Adrenal gland (tissue), 12 donors: ENCODE results near the gene OCEL1. TPM values are rescaled to one million over a fixed set of nuclear protein-coding genes. Genes with fewer than 3 reads are reported as not detected.

ENCODE experiments used
- DNase-seq, 7 donors: peaks; one replicate each; pipeline ENCODE4 v3.0.0-alpha.2; 2019 to 2020
- H3K27ac ChIP-seq, 5 donors: fragments of 200-600 bp; sonication (generic) in 4 of 5; 1 replicate in 3 of 5; 2 replicates in 2 of 5; pipeline versions ENCODE4 v1.5.1 to v1.8.0; 2016 to 2020; ENCODE audit warnings: mild to moderate bottlenecking in 1 of 5
- H3K27me3 ChIP-seq: fragments of 200-600 bp; 2 replicates; pipeline ENCODE4 v1.8.0; 2021
- H3K36me3 ChIP-seq, 2 donors: fragments of 200-600 bp; replicated peaks in 1 of 2; 1 replicate in 1 of 2; 2 replicates in 1 of 2; pipeline versions ENCODE4 v1.5.1 to v1.8.0; 2018 to 2022
- H3K4me1 ChIP-seq, 2 donors: fragments of 200-600 bp; replicated peaks in 1 of 2; 1 replicate in 1 of 2; 2 replicates in 1 of 2; pipeline versions ENCODE4 v1.5.1 to v1.8.0; 2018 to 2021
- H3K4me3 ChIP-seq, 4 donors: fragments of 200-600 bp; sonication (generic) in 3 of 4; one replicate each; pipeline ENCODE4 v1.5.1; 2016 to 2018
- H3K9me3 ChIP-seq, 3 donors: fragments of 200-600 bp; sonication (generic) in 1 of 3; replicated peaks in 1 of 3; 1 replicate in 2 of 3; 2 replicates in 1 of 3; pipeline versions ENCODE4 v1.5.1 to v1.8.0; 2016 to 2021
- CTCF ChIP-seq, 6 experiments: fragments of 450-650 bp in 4 of 6; fragments of 200-600 bp in 2 of 6; sonication (generic) in 1 of 6; IDR thresholded peaks; 1 replicate in 5 of 6; 2 replicates in 1 of 6; pipeline versions ENCODE4 v1.5.1 to v1.8.0; 2016 to 2021; ENCODE audit warnings: antibody characterized with exemption in 6 of 6, mild to moderate bottlenecking in 2 of 6, moderate library complexity in 1 of 6
- POLR2A ChIP-seq, 2 donors: fragments of 450-650 bp; IDR thresholded peaks; one replicate each; pipeline ENCODE4 v1.6.1; 2017; ENCODE audit warnings: antibody characterized with exemption in 2 of 2, mild to moderate bottlenecking in 2 of 2, moderate library complexity in 1 of 2
- WGBS, 4 donors: extraction: QIAGEN DNeasy Blood & Tissue Kit in 2 of 4; methylation state at CpG; one replicate each; pipeline versions ENCODE4 v1.1.5 to v1.1.7; 2013 to 2017; 5-methylcytosine and 5-hydroxymethylcytosine counted together
- intact Hi-C, 2 donors: fragments of 100-400 bp; cut with DNase I; formaldehyde crosslinking; loops; one replicate each; pipeline versions ENCODE4 v1.14.1 to v1.15.0; 2022 to 2023
- polyA plus RNA-seq, 3 donors: library from polyadenylated mRNA; stranded (reverse); fragments of 200-250 nt in 2 of 3; fragments of 350-450 nt in 1 of 3; fragmentation: Illumina TruSeq in 1 of 3; extraction: RNeasy Lipid Tissue Mini Kit (QIAGEN cat#74804) in 1 of 3; gene quantifications; one replicate each; pipeline ENCODE4 v1.2.3, GENCODE V29; 2013 to 2014
- total RNA-seq, 9 donors: library from RNA; depleted of rRNA in 4 of 9; stranded (reverse); fragments of >200 nt in 4 of 9; fragments of 120-200 nt in 1 of 9; fragmentation: NEBNext Ultra II Directional in 1 of 9; extraction: Animal tissue kit (Norgen Biotek cat#: 25700) in 1 of 9; gene quantifications; one replicate each; pipeline versions ENCODE4 v1.1.0 to v1.2.4, GENCODE V29; 2013 to 2023
- donor health status: healthy with polysubstance abuse.
- donor health status: Bipolar disorder and iron deficiency.
- donor health status: DM: yes; HTN: yes; CAD: no.
- donor health status: DM: no; HTN: no; CAD: no.
- donor health status: DM: no; HTN: no; CAD: no.
- donor health status: DM: yes; HTN: yes; CAD: no.

Gene OCEL1
- total and polyA plus RNA-seq, 12 donors = 6.1 to 49.1 (median 30.3) TPM

- peak in 4 of 7 donors; percentile 32 to 58 (median 45) for DNase-seq
- H3K4me1 ChIP-seq = peaks cover 0 to 22% of the 10 kb centered on the region in 2 donors
- intact Hi-C loops = no loop called here
- 14 to 33% (median 25%) methylated on average over 16 to 21 of the region's 21 CpGs for WGBS, 4 donors
- no peaks in the 10 kb centered on the region for H3K27me3 ChIP-seq
- H3K27ac ChIP-seq = peak overlapping the region in 4 of 5 donors; percentile 49 to 86 (median 64)
- H3K9me3 ChIP-seq = no peaks in the 10 kb centered on the region
- no peak for TF ChIP-seq POLR2A (IDR thresholded peaks at IDR 0.05)
- no peak for TF ChIP-seq CTCF (IDR thresholded peaks at IDR 0.05)
- H3K4me3 ChIP-seq = peak overlapping the region in 2 of 4 donors; percentile 19 to 99
- H3K36me3 ChIP-seq = no peaks in the 10 kb centered on the region
These were observed 20.8 kb downstream of the OCEL1 start for GRCh38 chr19:17246681-17247425.

- Histone ChIP-seq H3K27me3 (no peaks in the 10 kb centered on the region), H3K4me1 (peaks cover 0 to 14% of the 10 kb centered on the region in 2 donors), H3K9me3 (no peaks in the 10 kb centered on the region), H3K27ac (peak overlapping the region in 1 of 5 donors; percentile 5), H3K4me3 (no peak overlapping the region), H3K36me3 (no peaks in the 10 kb centered on the region)
- TF ChIP-seq CTCF (IDR thresholded peaks at IDR 0.05) (no peak), POLR2A (IDR thresholded peaks at IDR 0.05) (no peak)
- WGBS, 4 donors = 48 to 77% (median 65%) methylated on average over 6 to 21 of the region's 21 CpGs
- no peak for DNase-seq
- intact Hi-C loops = no loop called here
These were observed 22.2 kb downstream of the OCEL1 start for GRCh38 chr19:17248011-17248776.

GRCh38 chr19:17249887-17250548 lies 24.0 kb downstream of the OCEL1 start:
- intact Hi-C loops = no loop called here
- Histone ChIP-seq H3K27me3 (no peaks in the 10 kb centered on the region), H3K4me1 (peaks cover 0 to 10% of the 10 kb centered on the region in 2 donors), H3K9me3 (no peaks in the 10 kb centered on the region), H3K27ac (peak overlapping the region in 1 of 5 donors; percentile 7), H3K4me3 (no peak overlapping the region), H3K36me3 (no peaks in the 10 kb centered on the region)
- no peak for DNase-seq
- WGBS, 4 donors = 79 to 92% (median 89%) methylated on average over 4 to 15 of the region's 15 CpGs
- TF ChIP-seq POLR2A (IDR thresholded peaks at IDR 0.05) = no peak
- TF ChIP-seq CTCF (IDR thresholded peaks at IDR 0.05) = no peak

GRCh38 chr19:17254636-17255035 lies 28.6 kb downstream of the OCEL1 start:
- Histone ChIP-seq H3K4me1 (no peaks in the 10 kb centered on the region), H3K36me3 (no peaks in the 10 kb centered on the region), H3K4me3 (no peak overlapping the region), H3K27ac (no peak overlapping the region), H3K27me3 (no peaks in the 10 kb centered on the region), H3K9me3 (peaks cover 0 to 6% (median 0%) of the 10 kb centered on the region in 3 donors)
- DNase-seq = no peak
- TF ChIP-seq CTCF (IDR thresholded peaks at IDR 0.05) (no peak), POLR2A (IDR thresholded peaks at IDR 0.05) (no peak)
- WGBS, 4 donors = 71 to 86% (median 81%) methylated on average over 9 to 10 of the region's 10 CpGs
- intact Hi-C loops = no loop called here
